Activated T-helper 9 cell treated with anti-CD3 and anti-CD28 coated beads, Interleukin-2, amount 50 U/mL, for 16 hours (primary cell): ENCODE results near the gene SAP25.
A peak's percentile ranks its signal among the peaks of the same experiment; 100 is the strongest.

Experiments
- DNase-seq: peaks from one replicate; pipeline ENCODE4 v3.0.0-alpha.2; 2020; ENCODE audit warnings: low read depth

Gene SAP25

DNA sequence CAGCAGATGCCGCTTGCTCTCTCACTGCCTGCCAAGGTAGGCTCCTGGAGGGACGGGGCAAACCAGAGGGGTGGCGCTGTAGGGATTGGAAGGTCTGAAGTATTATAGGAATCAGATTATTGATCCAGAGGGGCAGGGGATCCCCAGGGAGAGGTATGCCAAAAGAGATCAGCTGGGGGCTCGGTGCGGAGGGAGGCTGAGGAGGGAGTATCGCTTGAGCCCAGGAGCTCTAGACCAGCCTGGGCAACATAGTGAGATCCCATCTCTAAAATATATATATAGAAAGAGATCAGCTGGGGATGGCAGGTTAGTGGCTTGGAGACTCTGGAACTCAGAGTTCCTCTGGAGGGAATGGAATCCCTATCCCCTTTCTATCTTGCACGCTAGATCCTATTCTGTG, 21.5 kb upstream of the SAP25 start:
- DNase-seq: no peak

GRCh38 chr7:100591596-100591995, 17.9 kb upstream of the SAP25 start:
- DNase-seq: no peak

DNA sequence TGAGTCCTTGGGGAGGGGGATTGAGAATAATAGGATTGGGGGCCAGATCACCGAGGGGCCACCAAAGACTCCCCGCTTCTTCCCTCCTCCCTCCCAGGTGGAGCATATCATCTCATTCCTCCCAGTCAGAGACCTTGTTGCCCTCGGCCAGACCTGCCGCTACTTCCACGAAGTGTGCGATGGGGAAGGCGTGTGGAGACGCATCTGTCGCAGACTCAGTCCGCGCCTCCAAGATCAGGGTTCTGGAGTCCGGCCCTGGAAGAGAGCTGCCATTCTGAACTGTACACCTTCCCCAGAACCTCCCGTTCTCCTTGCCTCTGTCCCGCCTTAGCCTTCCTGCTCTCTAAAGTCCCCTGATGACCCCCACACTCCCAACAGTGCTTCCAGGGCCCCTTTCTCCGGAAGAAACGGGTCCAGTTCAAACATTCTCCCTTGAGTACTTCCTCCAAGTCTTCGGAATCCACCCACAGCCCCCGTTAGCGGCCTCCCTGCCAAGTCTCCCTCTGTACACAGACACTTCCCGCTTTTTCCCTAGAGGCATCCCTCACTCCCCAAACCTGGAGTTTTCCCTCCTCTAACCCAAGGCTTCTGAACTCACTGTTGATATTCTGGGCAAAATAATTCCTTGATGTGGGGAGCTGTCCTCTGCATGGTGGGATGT, 16.5 kb upstream of the SAP25 start:
- DNase-seq: no peak

DNA sequence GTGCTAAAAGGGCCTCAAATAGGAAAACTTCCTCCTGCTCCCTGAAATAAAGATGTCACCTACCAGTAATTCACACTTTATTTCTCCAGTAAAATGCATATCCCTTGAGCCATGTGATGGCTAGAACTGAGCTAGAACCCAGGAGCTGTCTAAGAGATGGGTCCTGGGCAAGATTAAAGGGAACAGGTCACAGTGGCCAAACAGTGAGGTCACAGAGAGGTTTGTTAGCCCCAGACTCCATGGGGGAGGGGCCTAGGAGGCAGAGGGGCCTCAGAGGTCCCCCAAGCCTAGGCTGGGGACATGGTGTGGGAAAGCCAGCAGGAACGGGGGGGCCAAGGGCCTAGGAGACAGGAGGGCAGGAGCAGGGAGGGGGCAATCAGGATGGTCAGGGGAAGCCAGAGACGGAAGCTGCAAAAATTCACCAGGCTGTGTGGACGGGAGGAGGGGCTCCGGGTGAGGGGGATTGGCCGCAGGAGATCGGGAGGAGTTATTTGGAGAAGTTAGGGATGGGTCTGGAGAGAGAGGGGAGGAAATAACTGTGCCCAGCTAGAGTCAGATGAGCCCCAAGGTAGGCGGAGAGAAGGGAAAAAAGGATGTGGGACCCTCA, 15.7 kb upstream of the SAP25 start:
- DNase-seq: no peak

- no peak for DNase-seq
Observed at GRCh38 chr7:100588438-100588837, 14.7 kb upstream of the SAP25 start.

DNA sequence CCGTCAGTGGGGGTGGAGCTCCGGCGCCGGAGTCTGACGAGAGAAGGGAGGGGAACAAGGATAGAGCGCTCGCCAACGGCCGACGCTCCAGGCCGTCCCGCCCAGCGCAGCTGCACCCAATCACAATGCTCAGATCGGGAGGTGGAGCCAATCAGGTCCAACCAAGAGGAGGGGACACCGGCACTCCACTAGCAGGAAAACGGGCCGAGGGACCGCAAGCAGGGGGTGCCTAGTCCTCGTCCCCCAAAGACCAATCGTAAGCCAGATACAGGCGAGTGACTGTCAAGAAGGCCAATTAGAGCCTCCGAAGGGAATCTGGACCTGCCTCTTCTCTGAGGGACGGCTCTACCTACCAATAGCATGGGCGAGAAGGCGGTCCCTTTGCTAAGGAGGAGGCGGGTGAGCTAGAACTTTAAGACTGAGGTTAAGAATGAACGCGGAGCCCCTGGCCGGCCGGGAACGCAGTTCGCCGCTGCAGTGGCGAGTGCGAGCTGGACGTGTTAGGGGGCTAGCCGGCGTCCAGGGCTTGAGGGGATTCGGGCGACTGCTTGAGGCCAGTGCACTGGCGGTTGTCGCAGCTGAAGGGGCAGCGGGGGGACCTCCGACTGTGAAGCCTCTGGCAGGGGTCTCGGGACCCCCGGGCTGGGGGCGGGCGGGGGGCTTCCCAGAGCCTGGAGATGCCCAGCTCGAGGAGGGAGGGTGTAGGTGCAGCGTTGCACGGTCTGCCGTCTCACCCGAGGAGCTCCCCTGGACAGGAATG, 12.7 kb upstream of the SAP25 start, which contains the start of gene FBXO24:
TSS of gene FBXO24 (plus strand) at position 63 of the 760 bp plus-strand sequence. CDS start at position 361, 298 bp downstream.
- DNase-seq: peak; percentile 99

DNA sequence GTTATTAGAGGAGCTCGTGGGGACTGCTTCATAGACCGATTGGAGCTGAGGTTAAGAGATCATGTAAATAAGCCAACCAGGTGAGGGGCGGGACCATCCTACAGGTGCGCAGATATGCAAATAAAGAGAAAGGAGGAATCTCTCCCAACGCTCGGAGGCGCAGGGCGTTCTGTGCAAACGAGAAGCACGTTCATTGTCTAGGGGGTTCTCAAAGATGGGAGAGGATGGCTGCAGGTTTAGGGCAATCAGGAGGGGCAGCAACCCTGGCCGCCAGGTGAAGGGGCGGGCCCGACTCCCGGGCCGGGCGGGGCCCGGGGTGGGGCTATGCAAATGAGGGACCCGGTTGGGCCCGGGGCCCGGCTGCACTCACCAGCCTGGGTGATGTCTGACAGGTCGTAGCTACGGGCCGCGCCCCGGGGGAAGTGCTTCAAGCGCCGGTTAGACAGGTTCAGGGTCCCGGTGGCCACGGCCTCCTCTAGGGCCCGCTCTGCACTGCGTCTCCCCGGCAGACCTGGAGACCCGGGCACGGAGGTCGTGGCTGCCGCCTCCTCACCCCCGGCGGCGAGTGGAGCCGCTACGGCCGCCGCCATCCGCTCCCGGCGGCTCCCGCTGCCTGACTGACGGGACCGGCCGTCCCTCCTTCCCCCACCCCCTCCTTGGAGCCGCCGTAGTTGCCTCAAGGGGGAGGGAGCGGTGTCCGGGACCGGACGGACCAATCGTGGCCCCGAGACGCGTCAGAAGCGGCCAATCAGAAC, 12.0 kb upstream of the SAP25 start, which contains the start of gene LRCH4:
TSS of gene LRCH4 (minus strand) at position 619 of the 755 bp plus-strand sequence. CDS start at position 590, 29 bp downstream.
- DNase-seq: peak; percentile 50

DNA sequence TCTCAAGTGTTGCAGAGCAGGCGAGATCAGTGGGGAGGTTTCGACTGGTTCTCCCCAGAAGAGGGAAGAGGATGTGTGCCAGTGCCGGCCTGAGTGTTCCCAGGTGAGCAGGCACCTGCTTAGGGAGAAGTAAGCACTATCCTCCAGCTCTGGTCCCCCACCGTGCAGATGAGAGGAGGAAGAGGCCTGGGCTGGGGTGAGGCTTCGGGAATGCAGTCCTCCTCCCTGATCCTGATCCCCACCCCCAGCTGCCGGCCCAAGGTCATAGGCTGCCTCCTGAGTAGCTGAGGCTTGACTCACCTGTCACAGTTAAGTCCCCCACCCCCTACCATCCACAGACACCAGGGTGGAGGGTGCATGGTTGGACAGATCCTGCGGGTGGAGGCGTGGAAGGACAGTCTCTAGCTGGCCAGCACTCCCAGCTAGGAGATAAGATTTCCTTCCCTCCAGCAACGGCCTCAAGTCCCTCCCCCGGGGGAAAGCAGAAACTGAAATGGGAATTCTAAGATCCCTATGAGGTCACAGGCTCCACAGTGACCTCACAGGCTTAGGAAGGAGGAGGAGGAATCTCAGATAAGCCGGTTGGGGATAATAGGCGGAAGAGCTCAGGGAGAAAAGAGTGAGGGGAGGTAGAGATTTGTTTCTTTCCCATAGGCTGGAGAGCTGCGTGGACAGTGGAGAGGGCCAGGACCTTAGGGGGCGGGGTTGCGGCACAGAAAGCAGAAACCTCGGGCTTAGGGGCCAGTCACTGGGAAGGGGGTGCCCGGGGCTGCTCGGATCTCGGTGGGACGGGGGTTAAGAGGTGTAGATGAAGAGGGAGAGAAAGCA, 11.2 kb upstream of the SAP25 start:
- DNase-seq: no peak

DNA sequence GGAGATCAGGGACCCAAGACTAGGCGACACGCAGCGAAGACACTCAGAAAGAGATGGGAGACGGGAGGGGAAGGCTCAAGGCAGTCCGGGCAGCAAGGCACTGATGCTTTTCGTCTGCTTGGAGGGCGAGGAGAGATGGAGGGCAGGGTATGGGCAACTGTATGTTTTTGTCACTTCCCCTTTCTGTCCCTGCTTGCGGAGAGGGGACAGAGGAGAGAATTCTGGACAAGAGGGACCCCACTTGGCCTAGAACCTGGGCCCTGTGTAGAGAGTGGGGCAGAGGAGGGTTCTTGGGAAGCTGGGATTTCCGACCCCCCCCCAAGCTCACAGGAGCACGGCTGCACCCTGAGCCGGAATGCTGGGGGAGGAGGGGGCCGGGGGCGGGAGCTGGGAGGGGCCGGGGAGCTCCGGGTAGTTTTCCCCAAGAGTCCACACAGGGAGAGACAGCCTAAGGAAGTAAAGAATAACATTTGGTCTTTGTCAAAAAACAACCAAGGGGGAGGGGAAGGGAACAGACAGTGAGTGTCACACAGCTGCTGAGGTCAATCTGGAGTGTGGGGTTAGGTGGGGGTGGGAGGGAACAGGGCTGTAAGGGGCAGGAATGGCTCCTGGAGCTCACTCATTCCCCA, 10.5 kb upstream of the SAP25 start:
- DNase-seq: no peak

GRCh38 chr7:100583132-100584053, 9.7 kb upstream of the SAP25 start:
- peak; percentile 43 for DNase-seq

GRCh38 chr7:100582650-100583049, 8.9 kb upstream of the SAP25 start:
- no peak for DNase-seq

DNA sequence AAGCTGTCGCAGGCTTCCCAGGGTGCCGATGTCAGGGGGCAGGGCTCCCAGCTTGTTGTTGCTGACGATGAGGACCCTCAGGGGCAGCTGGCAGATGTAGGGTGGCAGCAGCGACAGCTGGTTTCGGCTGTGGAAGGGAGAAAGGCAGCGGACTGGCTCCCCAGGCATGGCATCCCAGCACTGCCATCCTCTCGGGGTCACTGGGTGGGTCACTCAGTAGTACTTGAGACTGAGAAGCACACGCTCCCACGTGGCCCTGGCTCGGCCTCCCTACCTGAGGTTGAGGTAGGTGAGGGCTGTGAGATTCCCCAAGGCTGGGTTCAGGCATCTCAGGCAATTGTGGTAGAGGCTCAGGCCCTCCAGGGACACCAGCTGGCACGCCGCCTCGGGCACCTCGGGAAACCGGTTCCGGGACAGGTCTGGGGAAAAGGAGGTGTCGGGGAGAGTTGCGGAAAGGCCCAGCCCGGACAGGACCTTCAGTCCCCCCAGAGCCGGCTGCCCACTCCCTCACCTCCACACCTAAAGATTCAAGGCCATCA, 8.4 kb upstream of the SAP25 start:
- DNase-seq: no peak

DNA sequence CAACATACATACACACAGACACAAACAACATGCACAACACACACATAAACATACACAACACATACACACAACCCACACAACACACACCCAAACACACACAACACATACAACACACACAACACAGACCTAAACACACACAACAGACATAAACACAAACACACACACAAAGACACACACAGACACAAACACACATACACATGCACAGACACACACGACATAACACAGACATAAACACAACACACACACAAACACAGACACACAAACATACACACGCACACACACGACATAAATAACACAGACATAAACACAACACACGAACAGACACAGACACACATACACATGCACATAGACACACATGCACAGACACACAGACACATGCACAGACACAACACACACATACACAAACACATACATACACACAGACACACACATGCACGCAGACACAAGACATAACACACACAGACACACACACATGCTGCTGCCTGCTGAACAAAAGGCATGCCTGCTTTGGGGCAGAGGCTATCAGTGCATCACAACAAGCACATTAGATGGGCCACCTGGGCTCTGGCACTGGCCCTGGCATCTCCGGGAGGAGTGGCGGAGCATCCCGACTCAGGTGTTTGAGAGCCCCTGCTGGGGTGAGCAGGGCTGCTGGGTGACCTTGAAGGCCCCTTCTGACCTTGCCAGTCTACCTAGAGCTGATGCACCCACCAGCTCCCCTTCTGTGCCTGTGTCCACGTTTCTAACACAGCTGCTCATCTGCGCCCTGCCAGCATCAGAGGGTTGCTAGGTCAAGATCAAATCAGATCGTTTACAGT, 7.0 kb upstream of the SAP25 start:
- DNase-seq: no peak

- no peak for DNase-seq
Observed at GRCh38 chr7:100578246-100579183, 4.8 kb upstream of the SAP25 start.

DNA sequence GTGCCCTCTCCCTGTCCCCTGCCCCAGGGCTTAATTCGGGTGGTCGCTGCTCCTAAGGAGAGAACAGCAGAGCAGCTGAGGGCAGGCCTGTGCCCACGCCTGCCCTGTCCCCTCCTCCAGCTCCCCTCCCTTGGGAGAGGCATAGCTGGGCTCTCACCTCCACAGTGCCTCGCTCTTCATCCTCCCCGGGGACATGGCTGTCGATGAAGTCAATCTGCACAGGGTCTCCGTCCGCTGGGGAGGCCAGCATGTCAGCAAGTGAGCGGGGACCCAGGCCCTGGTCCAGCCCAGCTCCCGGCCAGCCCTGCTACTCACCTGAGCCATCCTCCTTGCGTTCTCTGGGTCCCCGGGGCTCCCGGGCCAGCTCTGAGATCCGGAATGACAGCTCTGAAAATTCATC, 3.8 kb upstream of the SAP25 start:
- no peak for DNase-seq

DNA sequence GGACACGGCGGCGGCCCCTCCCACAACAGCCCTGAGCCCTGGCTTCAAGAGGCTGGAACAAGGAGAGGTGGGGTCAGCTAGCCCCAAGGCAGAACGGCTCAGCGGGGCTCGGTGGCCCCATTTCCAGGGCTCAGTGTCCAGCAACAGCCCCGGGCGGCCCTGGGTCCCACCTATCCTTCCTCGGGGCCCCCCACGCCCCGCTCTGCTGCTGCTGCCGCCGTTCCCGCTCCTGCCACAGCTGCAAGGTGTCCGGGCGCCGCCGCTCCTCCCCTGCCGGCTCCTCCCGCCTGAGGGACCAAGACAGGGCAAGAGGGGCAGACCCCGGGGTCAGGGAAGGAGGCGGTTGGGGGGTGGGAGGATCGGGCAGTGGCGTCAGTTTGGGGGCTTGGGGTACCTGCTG, 3.4 kb upstream of the SAP25 start:
- DNase-seq: no peak

DNA sequence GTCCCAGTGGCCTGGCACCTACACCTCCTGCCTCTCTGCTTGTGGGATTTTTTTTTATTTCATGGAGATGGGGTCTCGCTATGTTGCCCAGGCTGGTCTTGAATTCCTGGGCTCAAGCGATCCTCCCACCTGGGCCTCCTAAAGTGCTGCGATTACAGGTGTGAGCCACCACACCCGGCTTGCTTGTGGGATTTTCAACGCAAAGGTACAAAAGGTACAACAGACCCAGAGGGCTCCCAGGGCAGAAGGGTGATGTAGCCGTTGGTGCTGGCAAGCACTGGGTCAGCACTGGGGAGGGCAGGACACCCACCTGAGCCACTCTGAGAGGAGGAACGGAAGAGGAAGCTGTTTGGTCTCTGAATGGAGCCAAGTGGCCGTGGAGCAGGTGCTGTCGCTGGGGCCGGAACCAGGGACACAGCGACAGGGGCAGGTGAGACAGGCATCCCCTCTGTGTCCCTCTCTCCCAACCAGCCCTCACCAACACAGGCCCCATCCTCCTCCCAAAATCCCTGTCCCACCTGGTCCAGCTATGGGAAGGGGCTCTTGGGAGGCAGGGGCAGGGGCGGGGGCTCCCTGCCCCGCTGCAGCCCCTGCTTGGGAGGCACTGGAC, 2.8 kb upstream of the SAP25 start:
- no peak for DNase-seq
